Retinal pigment epithelial cell (primary cell): Measurements from ENCODE around the gene MRPL55.
A peak's percentile ranks its signal among the peaks of the same experiment; 100 is the strongest.

Experiments used
- DNase-seq: peaks from one replicate; pipeline ENCODE4 v3.0.0-alpha.2; 2010; ENCODE audit warnings: low read depth
- H3K4me3 ChIP-seq: 2 replicates; pipeline ENCODE4 v1.5.1; 2011; ENCODE audit warnings: mild to moderate bottlenecking, low read length, control low read depth, moderate library complexity
- CTCF ChIP-seq: conservative IDR thresholded peaks from 2 replicates; pipeline ENCODE4 v1.5.1; 2011; ENCODE audit warnings: low read depth, low read length, control low read depth, inconsistent platforms

Gene MRPL55

GRCh38 chr1:228087771-228088251 lies 21.3 kb downstream of the MRPL55 start:
- DNase-seq: no peak
- no peak for TF ChIP-seq CTCF
- H3K4me3 ChIP-seq: no peak overlapping the region

GRCh38 chr1:228085287-228085951 lies 23.7 kb downstream of the MRPL55 start:
- no peak for DNase-seq
- H3K4me3 ChIP-seq: peak overlapping the region; percentile 24
- TF ChIP-seq CTCF: no peak

DNA sequence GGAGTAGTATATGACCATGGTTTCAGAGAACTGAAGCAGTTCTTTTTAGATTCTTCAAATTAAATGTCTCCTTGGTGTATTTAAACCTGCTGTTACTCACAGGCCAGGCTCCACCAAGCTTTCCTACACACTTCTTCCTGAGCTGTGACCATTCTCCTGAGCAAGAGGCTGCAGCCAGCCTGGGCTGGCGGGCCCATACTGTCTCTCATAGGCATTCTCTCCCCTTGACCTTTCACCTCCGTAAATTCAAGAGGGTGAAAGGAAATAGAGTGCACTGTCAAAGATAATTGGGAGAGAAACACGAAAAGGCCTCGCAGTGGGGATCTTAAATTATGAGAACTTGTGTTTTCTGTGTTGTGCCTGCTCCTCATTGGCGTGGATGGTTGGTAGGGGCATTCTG lies 24.3 kb downstream of the MRPL55 start:
- DNase-seq: no peak
- no peak for TF ChIP-seq CTCF
- H3K4me3 ChIP-seq: peak overlapping the region; percentile 95

DNA sequence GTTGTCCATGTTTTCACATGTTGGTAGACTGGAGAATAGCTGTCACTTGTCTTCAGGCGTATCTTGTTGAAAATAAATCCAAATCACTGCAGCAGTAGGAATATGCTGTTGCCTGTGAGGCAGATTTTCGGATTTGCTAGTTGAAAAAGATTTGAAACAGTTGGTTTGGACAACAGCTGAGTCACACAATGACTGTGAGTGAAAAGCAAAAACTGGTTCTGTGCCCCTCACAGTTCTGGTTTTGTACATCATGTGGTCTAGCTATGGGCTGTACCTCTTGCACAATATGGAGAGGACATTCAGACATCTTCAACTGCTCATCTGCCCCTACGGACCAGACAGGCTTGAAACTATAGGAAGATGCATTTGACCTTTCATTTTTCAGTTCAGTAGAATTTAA lies 24.8 kb downstream of the MRPL55 start:
- H3K4me3 ChIP-seq: peak overlapping the region; percentile 95
- no peak for TF ChIP-seq CTCF
- no peak for DNase-seq

GRCh38 chr1:228083871-228084278 lies 25.2 kb downstream of the MRPL55 start:
- H3K4me3 ChIP-seq: peak overlapping the region; percentile 95
- no peak for DNase-seq
- no peak for TF ChIP-seq CTCF

DNA sequence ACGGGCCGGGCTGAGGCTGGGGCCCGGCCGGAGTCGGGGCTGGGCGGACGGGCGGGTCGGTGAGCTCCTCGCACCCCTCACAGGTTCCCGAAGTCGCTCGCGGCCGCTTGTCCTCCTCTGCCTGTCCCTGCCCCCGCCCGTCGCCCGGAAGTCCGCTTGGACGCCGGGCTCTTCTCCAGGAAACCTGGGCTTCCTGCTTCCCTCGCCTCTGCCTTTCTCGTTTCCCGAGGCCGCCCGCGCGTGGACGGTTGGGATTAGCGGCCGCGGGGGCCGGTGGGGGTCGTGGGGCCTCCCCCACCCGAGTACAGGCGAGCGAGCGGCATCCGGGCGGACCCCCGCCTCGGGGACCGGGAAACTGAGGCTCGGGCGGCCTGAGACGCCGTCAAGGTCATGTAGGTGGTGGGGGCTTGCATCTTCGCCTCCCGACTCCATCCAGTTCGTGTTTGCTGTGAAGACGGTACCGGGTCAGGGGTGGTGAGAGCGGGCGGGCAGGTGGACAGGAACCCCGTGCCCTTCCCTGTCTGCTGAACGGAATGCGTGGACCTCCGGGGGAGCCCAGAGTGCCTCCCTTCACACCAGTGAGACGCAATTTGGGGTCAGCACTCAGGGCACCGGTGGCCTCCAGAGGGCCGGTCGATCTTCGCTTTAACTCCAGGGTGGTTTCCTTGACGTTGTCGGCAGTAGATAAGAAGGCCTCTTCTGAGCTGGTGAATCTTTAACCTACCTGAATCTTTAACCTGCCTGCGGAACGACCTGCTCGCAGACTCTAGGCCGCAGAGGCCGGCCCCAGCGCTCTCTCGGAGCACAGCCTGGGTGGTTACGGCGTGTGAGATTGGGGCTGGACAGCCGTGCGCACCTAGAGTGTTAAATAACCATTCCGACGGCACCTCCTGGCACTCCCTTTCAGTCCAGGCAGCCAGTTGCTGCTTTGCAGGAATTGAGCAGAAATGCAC lies 25.9 kb downstream of the MRPL55 start:
- DNase-seq: no peak
- TF ChIP-seq CTCF: no peak
- peak overlapping the region; percentile 95 for H3K4me3 ChIP-seq
